Measurements from ENCODE around the gene FILIP1. TPM values are rescaled to one million over a fixed set of nuclear protein-coding genes. Genes with fewer than 3 reads are reported as not detected.

Gene FILIP1
- total RNA-seq, 1 donor from 2014 or later: not detected

- intact Hi-C loops (cut with micrococcal nuclease): no loop called here
Observed at GRCh38 chr6:75344455-75344854, 149.1 kb downstream of the FILIP1 start.

GRCh38 chr6:75344021-75344420 is 149.6 kb downstream of the FILIP1 start:
- intact Hi-C loops (cut with micrococcal nuclease): no loop called here

- intact Hi-C loops (cut with micrococcal nuclease): no loop called here
Observed at GRCh38 chr6:75337835-75338580, 155.6 kb downstream of the FILIP1 start.

GRCh38 chr6:75334266-75335040 is 159.1 kb downstream of the FILIP1 start:
- intact Hi-C loops (cut with micrococcal nuclease): no loop called here

- intact Hi-C loops (cut with micrococcal nuclease): no loop called here
Observed at GRCh38 chr6:75333676-75334200, 159.9 kb downstream of the FILIP1 start.

GRCh38 chr6:75331151-75331550 is 162.4 kb downstream of the FILIP1 start:
- intact Hi-C loops (cut with micrococcal nuclease): no loop called here

- intact Hi-C loops (cut with micrococcal nuclease): no loop called here
Observed at GRCh38 chr6:75329703-75330102, 163.9 kb downstream of the FILIP1 start.

GRCh38 chr6:75327807-75328206 is 165.8 kb downstream of the FILIP1 start:
- intact Hi-C loops (cut with micrococcal nuclease): no loop called here

- intact Hi-C loops (cut with micrococcal nuclease): no loop called here
Observed at GRCh38 chr6:75326557-75327258, 166.9 kb downstream of the FILIP1 start.

- intact Hi-C loops (cut with micrococcal nuclease): no loop called here
Observed at GRCh38 chr6:75318900-75319299, 174.7 kb downstream of the FILIP1 start.

- intact Hi-C loops (cut with micrococcal nuclease): no loop called here
Observed at GRCh38 chr6:75317503-75318206, 175.9 kb downstream of the FILIP1 start.

- intact Hi-C loops (cut with micrococcal nuclease): no loop called here
Observed at GRCh38 chr6:75315978-75316377, 177.6 kb downstream of the FILIP1 start.

GRCh38 chr6:75308250-75308988 is 185.2 kb downstream of the FILIP1 start:
- intact Hi-C loops (cut with micrococcal nuclease): no loop called here

- intact Hi-C loops (cut with micrococcal nuclease): no loop called here
Observed at GRCh38 chr6:75307364-75308004, 186.1 kb downstream of the FILIP1 start.

- intact Hi-C loops (cut with micrococcal nuclease): no loop called here
Observed at GRCh38 chr6:75306064-75306463, 187.5 kb downstream of the FILIP1 start.

- intact Hi-C loops (cut with micrococcal nuclease): no loop called here
Observed at GRCh38 chr6:75305573-75305972, 188.0 kb downstream of the FILIP1 start.

GRCh38 chr6:75302280-75302679 is 191.3 kb downstream of the FILIP1 start:
- intact Hi-C loops (cut with micrococcal nuclease): no loop called here

- intact Hi-C loops (cut with micrococcal nuclease): no loop called here
Observed at GRCh38 chr6:75301537-75301936, 192.1 kb downstream of the FILIP1 start.

- intact Hi-C loops (cut with micrococcal nuclease): no loop called here
Observed at GRCh38 chr6:75301088-75301487, 192.5 kb downstream of the FILIP1 start.

GRCh38 chr6:75300531-75300855 is 193.1 kb downstream of the FILIP1 start:
- intact Hi-C loops (cut with micrococcal nuclease): no loop called here

Measured in T-helper 2 cell treated with Interferon-gamma antibody and Interleukin-4, amounts not matched to agents 100 ng/mL and 5 ng/mL, for 36 hours (primary cell).